ENCODE results near the gene TOX3. TPM values are rescaled to one million over a fixed set of nuclear protein-coding genes. Genes with fewer than 3 reads are reported as not detected.

Gene TOX3
- total and polyA plus RNA-seq, 10 of the 15 experiments (the other 5 are each of a cell fraction or from before 2014, with no cell fraction given): not detected

GRCh38 chr16:52437277-52437670 is 109.7 kb downstream of the TOX3 start:
- POLR2A ChIA-PET: interaction anchor here (0.6 kb wide), 2 partner anchors 18 to 110 kb away, joined by 4 read pairs; partner anchors contain the start of gene TOX3
- no peaks in the 10 kb centered on the region for H3K9me3 ChIP-seq (replicated peaks; ENCODE audit: control insufficient read depth, insufficient read depth, low read length)
- DNase-seq (ENCODE audit: low read depth, low spot score) (no peak), ATAC-seq (no peak), FAIRE-seq (no peak)
- SMC1A ChIA-PET (ENCODE audit: uncharacterized antibody, unreplicated experiment): interaction anchor here (0.7 to 1.0 kb wide), 3 partner anchors 24 to 222 kb away, joined by 3 to 4 read pairs (median 4); no protein-coding TSS in a partner anchor
- RAD21 ChIA-PET (ENCODE audit: unreplicated experiment): no interaction called here
- no peak overlapping the region for H2AFZ ChIP-seq (ENCODE audit: control insufficient read depth, low read depth, low read length)
- intact Hi-C loops (cut with micrococcal nuclease; ENCODE audit: unreplicated experiment) (no loop called here), in situ Hi-C loops (cut with MboI) (no loop called here)
- no peaks in the 10 kb centered on the region for H3K79me2 ChIP-seq (ENCODE audit: control insufficient read depth, insufficient read depth, low read length)
- no peaks in the 10 kb centered on the region for H4K20me1 ChIP-seq (ENCODE audit: control insufficient read depth, insufficient read depth)
- no peak overlapping the region for H3K4me2 ChIP-seq (ENCODE audit: control insufficient read depth, insufficient read depth)
- no peak overlapping the region for H3K4me3 ChIP-seq
- no peak overlapping the region for H3K9ac ChIP-seq (ENCODE audit: control insufficient read depth, insufficient read depth, low read length)
- no TSS peak for BruUV-seq (replicated peaks)
- H3K36me3 ChIP-seq (ENCODE audit: control insufficient read depth in 2 of 2, insufficient read depth in 2 of 2, low read length in 1 of 2): no peaks in the 10 kb centered on the region
- no peaks in the 10 kb centered on the region for H3K27me3 ChIP-seq (replicated peaks in 1 of 2; ENCODE audit: control insufficient read depth in 2 of 2, insufficient read depth in 2 of 2, low read length in 1 of 2)
- CTCF ChIA-PET: interaction anchor here (0.6 kb wide), 1 partner anchor 9 kb away, joined by 3 read pairs; no protein-coding TSS in a partner anchor
- H3K4me1 ChIP-seq (ENCODE audit: control insufficient read depth, insufficient read depth, low read length): no peaks in the 10 kb centered on the region
- no peak overlapping the region for H3K27ac ChIP-seq (ENCODE audit: control insufficient read depth, insufficient read depth)
- WGBS (ENCODE audit: insufficient coverage, insufficient replicate concordance, low lambda C conversion rate, missing lambda C conversion rate): 80% methylated on average over 4 of the region's 4 CpGs
- TF ChIP-seq, protein P1, sequence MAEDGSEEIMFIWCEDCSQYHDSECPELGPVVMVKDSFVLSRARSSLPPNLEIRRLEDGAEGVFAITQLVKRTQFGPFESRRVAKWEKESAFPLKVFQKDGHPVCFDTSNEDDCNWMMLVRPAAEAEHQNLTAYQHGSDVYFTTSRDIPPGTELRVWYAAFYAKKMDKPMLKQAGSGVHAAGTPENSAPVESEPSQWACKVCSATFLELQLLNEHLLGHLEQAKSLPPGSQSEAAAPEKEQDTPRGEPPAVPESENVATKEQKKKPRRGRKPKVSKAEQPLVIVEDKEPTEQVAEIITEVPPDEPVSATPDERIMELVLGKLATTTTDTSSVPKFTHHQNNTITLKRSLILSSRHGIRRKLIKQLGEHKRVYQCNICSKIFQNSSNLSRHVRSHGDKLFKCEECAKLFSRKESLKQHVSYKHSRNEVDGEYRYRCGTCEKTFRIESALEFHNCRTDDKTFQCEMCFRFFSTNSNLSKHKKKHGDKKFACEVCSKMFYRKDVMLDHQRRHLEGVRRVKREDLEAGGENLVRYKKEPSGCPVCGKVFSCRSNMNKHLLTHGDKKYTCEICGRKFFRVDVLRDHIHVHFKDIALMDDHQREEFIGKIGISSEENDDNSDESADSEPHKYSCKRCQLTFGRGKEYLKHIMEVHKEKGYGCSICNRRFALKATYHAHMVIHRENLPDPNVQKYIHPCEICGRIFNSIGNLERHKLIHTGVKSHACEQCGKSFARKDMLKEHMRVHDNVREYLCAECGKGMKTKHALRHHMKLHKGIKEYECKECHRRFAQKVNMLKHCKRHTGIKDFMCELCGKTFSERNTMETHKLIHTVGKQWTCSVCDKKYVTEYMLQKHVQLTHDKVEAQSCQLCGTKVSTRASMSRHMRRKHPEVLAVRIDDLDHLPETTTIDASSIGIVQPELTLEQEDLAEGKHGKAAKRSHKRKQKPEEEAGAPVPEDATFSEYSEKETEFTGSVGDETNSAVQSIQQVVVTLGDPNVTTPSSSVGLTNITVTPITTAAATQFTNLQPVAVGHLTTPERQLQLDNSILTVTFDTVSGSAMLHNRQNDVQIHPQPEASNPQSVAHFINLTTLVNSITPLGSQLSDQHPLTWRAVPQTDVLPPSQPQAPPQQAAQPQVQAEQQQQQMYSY (CRISPR knock-in tag; IDR thresholded peaks at IDR 0.05): no peak
- TF ChIP-seq, protein P2, sequence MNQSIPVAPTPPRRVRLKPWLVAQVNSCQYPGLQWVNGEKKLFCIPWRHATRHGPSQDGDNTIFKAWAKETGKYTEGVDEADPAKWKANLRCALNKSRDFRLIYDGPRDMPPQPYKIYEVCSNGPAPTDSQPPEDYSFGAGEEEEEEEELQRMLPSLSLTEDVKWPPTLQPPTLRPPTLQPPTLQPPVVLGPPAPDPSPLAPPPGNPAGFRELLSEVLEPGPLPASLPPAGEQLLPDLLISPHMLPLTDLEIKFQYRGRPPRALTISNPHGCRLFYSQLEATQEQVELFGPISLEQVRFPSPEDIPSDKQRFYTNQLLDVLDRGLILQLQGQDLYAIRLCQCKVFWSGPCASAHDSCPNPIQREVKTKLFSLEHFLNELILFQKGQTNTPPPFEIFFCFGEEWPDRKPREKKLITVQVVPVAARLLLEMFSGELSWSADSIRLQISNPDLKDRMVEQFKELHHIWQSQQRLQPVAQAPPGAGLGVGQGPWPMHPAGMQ (IDR thresholded peaks at IDR 0.05; ENCODE audit: borderline replicate concordance): no peak
- no peak for TF ChIP-seq JUND (IDR thresholded peaks at IDR 0.05; ENCODE audit: low read depth, low read length)
- TF ChIP-seq NR2C2 (IDR thresholded peaks at IDR 0.05; ENCODE audit: borderline replicate concordance, control insufficient read depth, insufficient read length, low read depth): no peak
- no peak for TF ChIP-seq MTA2 (IDR thresholded peaks at IDR 0.05; ENCODE audit: low read depth)
- no peak for TF ChIP-seq NR2C1 (IDR thresholded peaks at IDR 0.05)
- no peak for TF ChIP-seq EP300 (IDR thresholded peaks at IDR 0.05; ENCODE audit: borderline replicate concordance in 1 of 2, control insufficient read depth in 1 of 2, low read depth in 2 of 2, low read length in 2 of 2)
